Dedifferentiated amniotic fluid mesenchymal stem cell (primary cell): ENCODE measurements around the gene LRRN4CL.
A peak's percentile ranks its signal among the peaks of the same experiment; 100 is the strongest.
"Not testable (repeated sequence)": the region's sequence is repeated elsewhere in the genome, so short reads cannot be mapped to it uniquely, and the experiment has no call there.

ENCODE experiments used
- DNase-seq: peaks from one replicate; pipeline ENCODE4 v3.0.0-alpha.2; 2016; ENCODE audit errors: extremely low spot score

Gene LRRN4CL

GRCh38 chr11:62709247-62710000, 20.1 kb upstream of the LRRN4CL start:
- peak; percentile 91 for DNase-seq

- DNase-seq = no peak
These were observed 19.5 kb upstream of the LRRN4CL start for GRCh38 chr11:62708793-62709192.

GRCh38 chr11:62708392-62708791, 19.1 kb upstream of the LRRN4CL start:
- DNase-seq = no peak

GRCh38 chr11:62707277-62707861, 18.0 kb upstream of the LRRN4CL start, which contains the start of the genes BSCL2 and GNG3:
Gene BSCL2 (minus strand): TSS chr11:62707424. CDS start chr11:62707195, 229 bp downstream.
Gene GNG3 (plus strand): TSS chr11:62707676. CDS start chr11:62708296, 620 bp downstream.
- DNase-seq = no peak

- no peak for DNase-seq
These were observed 17.5 kb upstream of the LRRN4CL start for GRCh38 chr11:62706850-62707247.

GRCh38 chr11:62705880-62706849, 16.8 kb upstream of the LRRN4CL start:
- DNase-seq = peak; percentile 89

- DNase-seq = no peak
These were observed 16.1 kb upstream of the LRRN4CL start for GRCh38 chr11:62705413-62705812.

GRCh38 chr11:62703921-62704320, 14.6 kb upstream of the LRRN4CL start:
- DNase-seq = not testable (repeated sequence)

- DNase-seq = no peak
These were observed 12.9 kb upstream of the LRRN4CL start for GRCh38 chr11:62702246-62702645.

GRCh38 chr11:62694455-62695167, 5.3 kb upstream of the LRRN4CL start:
- peak; percentile 76 for DNase-seq

- not testable (repeated sequence) for DNase-seq
These were observed 4.3 kb upstream of the LRRN4CL start for GRCh38 chr11:62693624-62694023.

- no peak for DNase-seq
These were observed 839 bp downstream of the LRRN4CL start for GRCh38 chr11:62688491-62688890.

- no peak for DNase-seq
These were observed 1.6 kb downstream of the LRRN4CL start for GRCh38 chr11:62687508-62688396.

- DNase-seq = no peak
These were observed 6.8 kb downstream of the LRRN4CL start for GRCh38 chr11:62682518-62682917.

- DNase-seq = peak; percentile 70
These were observed 8.5 kb downstream of the LRRN4CL start for GRCh38 chr11:62680825-62681240.

GRCh38 chr11:62678770-62679696, 10.3 kb downstream of the LRRN4CL start, which contains the start of gene UBXN1:
Gene UBXN1 (minus strand): TSS chr11:62679073. CDS start chr11:62678923, 150 bp downstream.
- DNase-seq = peak; percentile 86

GRCh38 chr11:62678433-62678769, 10.9 kb downstream of the LRRN4CL start:
- DNase-seq = no peak

GRCh38 chr11:62677714-62678113, 11.6 kb downstream of the LRRN4CL start:
- no peak for DNase-seq

- DNase-seq = no peak
These were observed 12.2 kb downstream of the LRRN4CL start for GRCh38 chr11:62677156-62677555.
